Upper lobe of left lung (tissue), 4 donors: Measurements from ENCODE around the gene ACTL6B.
"Not testable (repeated sequence)": the region's sequence is repeated elsewhere in the genome, so short reads cannot be mapped to it uniquely, and the experiment has no call there.

ENCODE experiments used
- EP300 ChIP-seq, 4 donors: sonication (generic); formaldehyde crosslinking; IDR thresholded peaks; one replicate each; pipeline ENCODE4 v1.5.1; 2017; ENCODE audit warnings: antibody characterized with exemption in 4 of 4, control low read depth in 2 of 4
- POLR2A ChIP-seq, 4 donors: fragments of 450-650 bp; IDR thresholded peaks; one replicate each; pipeline ENCODE4 v1.5.1; 2016 to 2017; ENCODE audit warnings: antibody characterized with exemption in 4 of 4, mild to moderate bottlenecking in 2 of 4
- TF ChIP-seq, protein P1 (sequence below), 6 experiments: fragments of 450-650 bp in 4 of 6; fragments of 200-600 bp in 2 of 6; sonication (generic) in 2 of 6; IDR thresholded peaks; one replicate each; pipeline ENCODE4 v1.5.1; 2016 to 2019; ENCODE audit warnings: antibody characterized with exemption in 6 of 6

GRCh38 chr7:100701089-100701488 lies 44.8 kb upstream of the ACTL6B start:
- TF ChIP-seq, protein P1, sequence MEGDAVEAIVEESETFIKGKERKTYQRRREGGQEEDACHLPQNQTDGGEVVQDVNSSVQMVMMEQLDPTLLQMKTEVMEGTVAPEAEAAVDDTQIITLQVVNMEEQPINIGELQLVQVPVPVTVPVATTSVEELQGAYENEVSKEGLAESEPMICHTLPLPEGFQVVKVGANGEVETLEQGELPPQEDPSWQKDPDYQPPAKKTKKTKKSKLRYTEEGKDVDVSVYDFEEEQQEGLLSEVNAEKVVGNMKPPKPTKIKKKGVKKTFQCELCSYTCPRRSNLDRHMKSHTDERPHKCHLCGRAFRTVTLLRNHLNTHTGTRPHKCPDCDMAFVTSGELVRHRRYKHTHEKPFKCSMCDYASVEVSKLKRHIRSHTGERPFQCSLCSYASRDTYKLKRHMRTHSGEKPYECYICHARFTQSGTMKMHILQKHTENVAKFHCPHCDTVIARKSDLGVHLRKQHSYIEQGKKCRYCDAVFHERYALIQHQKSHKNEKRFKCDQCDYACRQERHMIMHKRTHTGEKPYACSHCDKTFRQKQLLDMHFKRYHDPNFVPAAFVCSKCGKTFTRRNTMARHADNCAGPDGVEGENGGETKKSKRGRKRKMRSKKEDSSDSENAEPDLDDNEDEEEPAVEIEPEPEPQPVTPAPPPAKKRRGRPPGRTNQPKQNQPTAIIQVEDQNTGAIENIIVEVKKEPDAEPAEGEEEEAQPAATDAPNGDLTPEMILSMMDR (IDR thresholded peaks at IDR 0.05): not testable (repeated sequence)
- not testable (repeated sequence) for TF ChIP-seq EP300, POLR2A (IDR thresholded peaks at IDR 0.05)
